Parathyroid adenoma (tissue), 2 donors: Measurements from ENCODE around the gene GRID1.

Source experiments
- H2AFZ ChIP-seq: fragments of 300-600 bp; sonication (generic); one replicate; pipeline ENCODE4 v1.7.0; 2017; ENCODE audit warnings: antibody characterized with exemption, mild to moderate bottlenecking
- H3K27ac ChIP-seq: fragments of 300-600 bp; sonication (generic); one replicate; pipeline ENCODE4 v1.7.0; 2017
- H3K27me3 ChIP-seq: fragments of 300-600 bp; sonication (generic); one replicate; pipeline ENCODE4 v1.7.0; 2017; ENCODE audit warnings: low read length; ENCODE audit not compliant: control insufficient read depth, insufficient read depth
- H3K36me3 ChIP-seq: fragments of 300-600 bp; sonication (generic); one replicate; pipeline ENCODE4 v1.7.0; 2017; ENCODE audit warnings: low read length; ENCODE audit not compliant: control insufficient read depth, insufficient read depth
- H3K4me1 ChIP-seq: fragments of 300-600 bp; sonication (generic); one replicate; pipeline ENCODE4 v1.7.0; 2017; ENCODE audit warnings: control low read depth
- H3K4me2 ChIP-seq: fragments of 300-600 bp; sonication (generic); one replicate; pipeline ENCODE4 v1.7.0; 2017; ENCODE audit warnings: low read length
- H3K4me3 ChIP-seq: fragments of 300-600 bp; sonication (generic); one replicate; pipeline ENCODE4 v1.7.0; 2017; ENCODE audit warnings: low read depth, low read length
- H3K79me2 ChIP-seq: fragments of 300-600 bp; sonication (generic); one replicate; pipeline ENCODE4 v1.7.0; 2017; ENCODE audit warnings: control low read depth
- H3K9ac ChIP-seq: fragments of 300-600 bp; sonication (generic); one replicate; pipeline ENCODE4 v1.7.0; 2017; ENCODE audit warnings: mild to moderate bottlenecking
- H3K9me3 ChIP-seq: fragments of 300-600 bp; sonication (generic); one replicate; pipeline ENCODE4 v1.7.0; 2017; ENCODE audit warnings: low read length; ENCODE audit not compliant: control insufficient read depth
- TF ChIP-seq, protein P1 (sequence below): fragments of 300-600 bp; sonication (generic); IDR thresholded peaks from one replicate; pipeline ENCODE4 v1.7.0; 2017; ENCODE audit warnings: antibody characterized with exemption, mild to moderate bottlenecking
- donor health status: primary hyperparathyroidism.

GRID1 gene

DNA sequence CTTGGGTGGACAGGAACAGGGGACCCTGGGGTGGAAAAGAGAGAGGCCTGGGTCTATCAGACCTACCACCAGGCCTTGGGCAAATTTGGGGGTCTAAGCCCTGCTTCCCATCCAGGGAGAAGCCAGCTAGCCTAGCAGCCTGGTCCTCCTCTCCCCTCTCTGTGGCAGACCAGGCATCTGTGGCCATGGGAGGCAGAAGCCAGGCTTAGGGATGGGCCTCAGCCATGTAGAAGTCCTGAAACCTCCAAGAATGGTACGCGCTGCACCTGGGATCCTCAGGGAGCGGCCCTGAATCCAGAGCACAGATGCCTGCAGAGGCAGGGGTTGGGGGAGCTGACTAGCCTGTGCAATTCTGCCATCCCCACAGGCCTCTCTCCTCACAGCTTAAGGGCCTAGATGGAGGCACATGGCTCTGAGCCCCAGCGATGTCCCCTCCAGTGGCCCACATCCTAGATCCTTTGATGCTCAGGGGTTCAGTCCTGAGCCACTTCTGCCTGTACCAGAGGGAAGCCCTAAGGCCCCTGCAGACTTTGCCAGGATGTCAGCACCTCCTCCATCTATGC lies 21.2 kb downstream of the GRID1 start:
- Histone ChIP-seq H3K27ac (no peak overlapping the region), H3K4me1 (no peaks in the 10 kb centered on the region), H3K36me3 (no peaks in the 10 kb centered on the region), H2AFZ (no peak overlapping the region), H3K79me2 (no peaks in the 10 kb centered on the region), H3K9me3 (no peaks in the 10 kb centered on the region), H3K9ac (no peak overlapping the region), H3K4me2 (no peak overlapping the region), H3K27me3 (no peaks in the 10 kb centered on the region), H3K4me3 (no peak overlapping the region)
- TF ChIP-seq, protein P1, sequence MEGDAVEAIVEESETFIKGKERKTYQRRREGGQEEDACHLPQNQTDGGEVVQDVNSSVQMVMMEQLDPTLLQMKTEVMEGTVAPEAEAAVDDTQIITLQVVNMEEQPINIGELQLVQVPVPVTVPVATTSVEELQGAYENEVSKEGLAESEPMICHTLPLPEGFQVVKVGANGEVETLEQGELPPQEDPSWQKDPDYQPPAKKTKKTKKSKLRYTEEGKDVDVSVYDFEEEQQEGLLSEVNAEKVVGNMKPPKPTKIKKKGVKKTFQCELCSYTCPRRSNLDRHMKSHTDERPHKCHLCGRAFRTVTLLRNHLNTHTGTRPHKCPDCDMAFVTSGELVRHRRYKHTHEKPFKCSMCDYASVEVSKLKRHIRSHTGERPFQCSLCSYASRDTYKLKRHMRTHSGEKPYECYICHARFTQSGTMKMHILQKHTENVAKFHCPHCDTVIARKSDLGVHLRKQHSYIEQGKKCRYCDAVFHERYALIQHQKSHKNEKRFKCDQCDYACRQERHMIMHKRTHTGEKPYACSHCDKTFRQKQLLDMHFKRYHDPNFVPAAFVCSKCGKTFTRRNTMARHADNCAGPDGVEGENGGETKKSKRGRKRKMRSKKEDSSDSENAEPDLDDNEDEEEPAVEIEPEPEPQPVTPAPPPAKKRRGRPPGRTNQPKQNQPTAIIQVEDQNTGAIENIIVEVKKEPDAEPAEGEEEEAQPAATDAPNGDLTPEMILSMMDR, result no peak

DNA sequence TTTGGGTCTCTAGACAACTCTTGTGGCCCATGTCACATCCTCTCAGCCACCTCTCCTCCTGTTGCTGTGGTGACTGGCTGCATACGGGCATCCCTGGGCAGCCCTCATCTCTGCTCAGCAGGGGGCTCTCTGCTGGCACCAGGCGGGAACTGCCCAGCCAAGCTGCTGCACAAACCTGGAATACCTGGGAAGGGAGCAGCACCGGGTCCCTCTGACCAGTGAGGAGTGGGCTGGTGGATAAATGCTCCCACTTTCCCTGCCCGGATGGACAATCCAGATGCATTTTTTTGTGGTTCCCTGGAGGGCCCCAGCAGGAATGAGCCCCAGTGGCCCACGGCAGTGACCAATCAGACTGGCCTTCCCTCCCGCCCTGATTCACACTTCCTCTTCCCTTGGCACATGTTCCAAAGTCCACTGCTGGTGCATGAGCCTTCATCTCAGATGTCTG lies 21.9 kb downstream of the GRID1 start:
- Histone ChIP-seq H3K27ac (no peak overlapping the region), H3K4me2 (no peak overlapping the region), H3K4me1 (no peaks in the 10 kb centered on the region), H3K27me3 (no peaks in the 10 kb centered on the region), H3K9ac (no peak overlapping the region), H2AFZ (no peak overlapping the region), H3K79me2 (no peaks in the 10 kb centered on the region), H3K9me3 (no peaks in the 10 kb centered on the region), H3K36me3 (no peaks in the 10 kb centered on the region), H3K4me3 (no peak overlapping the region)
- TF ChIP-seq, protein P1, result peak; percentile 13

DNA sequence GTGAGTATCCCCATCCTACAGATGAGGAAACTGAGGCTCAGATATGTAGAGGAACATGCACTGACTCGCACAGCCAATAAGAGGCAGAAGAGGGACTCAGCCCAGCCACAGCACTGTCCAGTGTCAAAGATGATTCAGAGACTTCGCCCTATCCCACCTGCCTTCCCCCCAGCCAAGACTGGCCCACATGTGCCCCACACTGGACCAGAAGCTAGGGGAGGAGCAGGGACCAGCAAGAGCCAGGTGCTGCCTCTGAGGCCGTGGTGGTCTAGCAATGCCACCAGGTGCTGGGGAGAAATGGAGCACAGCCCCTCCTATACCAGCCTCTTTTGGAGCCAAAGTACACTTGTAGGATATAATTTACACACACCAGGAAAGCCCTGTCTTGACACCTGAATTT lies 22.3 kb downstream of the GRID1 start:
- Histone ChIP-seq H3K4me2 (no peak overlapping the region), H3K4me1 (no peaks in the 10 kb centered on the region), H3K27ac (no peak overlapping the region), H3K27me3 (no peaks in the 10 kb centered on the region), H3K79me2 (no peaks in the 10 kb centered on the region), H3K9ac (no peak overlapping the region), H3K9me3 (no peaks in the 10 kb centered on the region), H2AFZ (no peak overlapping the region), H3K36me3 (no peaks in the 10 kb centered on the region), H3K4me3 (no peak overlapping the region)
- TF ChIP-seq, protein P1, result no peak

DNA sequence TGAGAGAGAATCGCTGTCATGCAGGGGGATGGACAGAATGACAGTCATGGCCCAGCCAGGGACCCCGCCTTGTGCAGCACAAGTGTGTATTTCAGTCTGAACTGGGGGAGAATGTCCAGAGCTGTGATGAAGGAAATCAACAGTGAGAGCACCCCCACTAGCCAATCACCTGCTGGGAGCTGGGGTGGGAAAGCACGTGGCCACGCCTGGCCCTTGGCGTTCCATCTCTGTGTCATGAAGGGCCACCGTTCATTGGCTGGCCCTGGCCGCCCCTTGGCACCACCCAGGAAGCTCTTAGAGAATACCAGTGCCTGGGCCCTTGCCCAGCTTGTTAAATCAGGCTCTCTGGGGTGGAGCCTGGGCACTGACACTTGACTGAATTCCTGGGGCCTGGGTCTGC lies 22.8 kb downstream of the GRID1 start:
- Histone ChIP-seq H3K27me3 (no peaks in the 10 kb centered on the region), H3K9me3 (no peaks in the 10 kb centered on the region), H3K27ac (no peak overlapping the region), H3K79me2 (no peaks in the 10 kb centered on the region), H3K36me3 (no peaks in the 10 kb centered on the region), H3K9ac (no peak overlapping the region), H3K4me1 (no peaks in the 10 kb centered on the region), H3K4me3 (no peak overlapping the region), H3K4me2 (no peak overlapping the region), H2AFZ (no peak overlapping the region)
- TF ChIP-seq, protein P1, result no peak
